DND-41 (cell line): ENCODE measurements around the gene CMC2.
A peak's percentile ranks its signal among the peaks of the same experiment; 100 is the strongest.

ENCODE experiments used
- ATAC-seq: fragments of 200-7000 bp; cut with Tn5 transposase; 3 replicates; pipeline ENCODE4 v1.9.1; 2021; ENCODE audit warnings: low read depth; ENCODE audit not compliant: insufficient read depth
- DNase-seq: peaks from one replicate; pipeline ENCODE4 v3.0.0-alpha.2; 2020
- H2AFZ ChIP-seq: 2 replicates; pipeline ENCODE4 v1.6.0; 2012; ENCODE audit warnings: low read depth, low read length
- H3K27ac ChIP-seq: 2 replicates; pipeline ENCODE4 v1.5.1; 2012; ENCODE audit warnings: low read length, inconsistent platforms
- H3K27me3 ChIP-seq: fragments of 200-600 bp; sonication (generic); 2 replicates; pipeline ENCODE4 v1.6.0; 2012; ENCODE audit warnings: low read length, mild to moderate bottlenecking, inconsistent platforms; ENCODE audit not compliant: insufficient read depth, poor library complexity
- H3K36me3 ChIP-seq: 2 replicates; pipeline ENCODE4 v1.5.1; 2012; ENCODE audit warnings: low read length, inconsistent platforms; ENCODE audit not compliant: insufficient read depth
- H3K4me1 ChIP-seq: 2 replicates; pipeline ENCODE4 v1.5.1; 2012; ENCODE audit warnings: mild to moderate bottlenecking, low read length; ENCODE audit not compliant: insufficient read depth
- H3K4me2 ChIP-seq: 2 replicates; pipeline ENCODE4 v1.6.0; 2012; ENCODE audit warnings: mild to moderate bottlenecking, moderate library complexity, low read length, inconsistent platforms; ENCODE audit not compliant: insufficient read depth
- H3K4me3 ChIP-seq, 2 experiments: fragments of 200-600 bp in 1 of 2; shearing (Covaris generic) in 1 of 2; 2 replicates each; pipeline ENCODE4 v1.5.1; 2012 to 2016; ENCODE audit warnings: inconsistent platforms in 2 of 2, low read length in 2 of 2, mild to moderate bottlenecking in 2 of 2, low read depth in 1 of 2, moderate library complexity in 1 of 2
- H3K79me2 ChIP-seq: 2 replicates; pipeline ENCODE4 v1.6.0; 2012; ENCODE audit warnings: low read length, inconsistent platforms; ENCODE audit not compliant: insufficient read depth
- H3K9ac ChIP-seq: 2 replicates; pipeline ENCODE4 v1.6.0; 2012; ENCODE audit warnings: low read depth, mild to moderate bottlenecking, inconsistent platforms, low read length, moderate library complexity
- H3K9me3 ChIP-seq: 2 replicates; pipeline ENCODE4 v1.5.1; 2012; ENCODE audit warnings: low read length, moderate library complexity, mild to moderate bottlenecking, inconsistent platforms; ENCODE audit not compliant: insufficient read depth, severe bottlenecking
- H4K20me1 ChIP-seq: 2 replicates; pipeline ENCODE4 v1.6.0; 2012; ENCODE audit warnings: low read length; ENCODE audit not compliant: insufficient read depth
- EZH2 ChIP-seq: IDR thresholded peaks from 3 replicates; pipeline ENCODE4 v1.6.1; 2012; ENCODE audit warnings: borderline replicate concordance, low read depth, mild to moderate bottlenecking, moderate library complexity, low read length, inconsistent platforms; ENCODE audit not compliant: severe bottlenecking
- TF ChIP-seq, protein P1 (sequence below): IDR thresholded peaks from 2 replicates; pipeline ENCODE4 v1.5.1; 2012; ENCODE audit warnings: borderline replicate concordance, low read length, moderate library complexity, mild to moderate bottlenecking; ENCODE audit not compliant: poor library complexity, severe bottlenecking; ENCODE audit errors: extremely low read depth

The CMC2 gene

DNA sequence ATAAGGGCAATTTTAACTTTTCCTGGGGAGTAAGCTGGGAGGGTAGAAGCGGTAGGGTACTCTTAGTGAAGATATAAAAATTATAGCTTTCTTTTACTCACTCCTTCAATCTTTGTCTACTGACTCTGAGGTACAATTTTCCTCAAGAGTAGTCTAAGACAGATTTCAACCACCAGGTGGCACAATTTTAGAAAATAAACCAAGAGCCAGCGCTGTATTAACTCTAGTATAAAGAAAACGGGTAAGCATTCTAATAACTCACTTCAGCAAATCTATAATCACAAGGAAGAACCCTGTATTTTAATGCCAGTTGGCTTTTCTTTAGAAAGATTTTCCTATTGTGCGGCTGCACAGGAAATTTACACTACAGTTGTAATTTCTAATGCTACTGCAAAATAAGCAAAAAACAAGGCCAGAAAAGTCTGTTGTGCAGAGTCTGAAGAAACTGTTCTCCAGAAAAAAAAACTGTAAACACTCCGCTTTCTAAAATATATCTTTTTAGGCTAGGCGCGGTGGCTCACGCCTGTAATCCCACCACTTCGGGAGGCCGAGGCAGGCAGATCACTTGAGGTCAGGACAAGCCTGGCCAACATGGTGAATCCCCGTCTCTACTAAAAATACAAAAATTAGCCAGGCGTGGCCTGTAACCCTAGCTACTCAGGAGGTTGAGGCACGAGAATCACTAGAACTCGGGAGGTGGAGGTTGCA lies 1.9 kb downstream of the CMC2 start:
- H3K36me3 ChIP-seq: peaks cover 15% of the 10 kb centered on the region
- peak overlapping the region; percentile 72 for H3K9ac ChIP-seq
- peak overlapping the region; percentile 89 for H3K27ac ChIP-seq
- H3K79me2 ChIP-seq: peaks cover 93% of the 10 kb centered on the region
- DNase-seq (peak; percentile 37), ATAC-seq (peak; percentile 20; the same call in 1 of the 3 replicates)
- H2AFZ ChIP-seq: peak overlapping the region; percentile 68
- peaks cover 44% of the 10 kb centered on the region for H4K20me1 ChIP-seq
- TF ChIP-seq, protein P1, sequence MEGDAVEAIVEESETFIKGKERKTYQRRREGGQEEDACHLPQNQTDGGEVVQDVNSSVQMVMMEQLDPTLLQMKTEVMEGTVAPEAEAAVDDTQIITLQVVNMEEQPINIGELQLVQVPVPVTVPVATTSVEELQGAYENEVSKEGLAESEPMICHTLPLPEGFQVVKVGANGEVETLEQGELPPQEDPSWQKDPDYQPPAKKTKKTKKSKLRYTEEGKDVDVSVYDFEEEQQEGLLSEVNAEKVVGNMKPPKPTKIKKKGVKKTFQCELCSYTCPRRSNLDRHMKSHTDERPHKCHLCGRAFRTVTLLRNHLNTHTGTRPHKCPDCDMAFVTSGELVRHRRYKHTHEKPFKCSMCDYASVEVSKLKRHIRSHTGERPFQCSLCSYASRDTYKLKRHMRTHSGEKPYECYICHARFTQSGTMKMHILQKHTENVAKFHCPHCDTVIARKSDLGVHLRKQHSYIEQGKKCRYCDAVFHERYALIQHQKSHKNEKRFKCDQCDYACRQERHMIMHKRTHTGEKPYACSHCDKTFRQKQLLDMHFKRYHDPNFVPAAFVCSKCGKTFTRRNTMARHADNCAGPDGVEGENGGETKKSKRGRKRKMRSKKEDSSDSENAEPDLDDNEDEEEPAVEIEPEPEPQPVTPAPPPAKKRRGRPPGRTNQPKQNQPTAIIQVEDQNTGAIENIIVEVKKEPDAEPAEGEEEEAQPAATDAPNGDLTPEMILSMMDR: peak; percentile 75
- no peak for TF ChIP-seq EZH2
- H3K4me2 ChIP-seq: peak overlapping the region; percentile 87
- no peaks in the 10 kb centered on the region for H3K27me3 ChIP-seq
- H3K9me3 ChIP-seq: no peaks in the 10 kb centered on the region
- peak overlapping the region; percentile 32 to 65; a peak in 3 of 4 replicates for H3K4me3 ChIP-seq
- peaks cover 50% of the 10 kb centered on the region for H3K4me1 ChIP-seq

DNA sequence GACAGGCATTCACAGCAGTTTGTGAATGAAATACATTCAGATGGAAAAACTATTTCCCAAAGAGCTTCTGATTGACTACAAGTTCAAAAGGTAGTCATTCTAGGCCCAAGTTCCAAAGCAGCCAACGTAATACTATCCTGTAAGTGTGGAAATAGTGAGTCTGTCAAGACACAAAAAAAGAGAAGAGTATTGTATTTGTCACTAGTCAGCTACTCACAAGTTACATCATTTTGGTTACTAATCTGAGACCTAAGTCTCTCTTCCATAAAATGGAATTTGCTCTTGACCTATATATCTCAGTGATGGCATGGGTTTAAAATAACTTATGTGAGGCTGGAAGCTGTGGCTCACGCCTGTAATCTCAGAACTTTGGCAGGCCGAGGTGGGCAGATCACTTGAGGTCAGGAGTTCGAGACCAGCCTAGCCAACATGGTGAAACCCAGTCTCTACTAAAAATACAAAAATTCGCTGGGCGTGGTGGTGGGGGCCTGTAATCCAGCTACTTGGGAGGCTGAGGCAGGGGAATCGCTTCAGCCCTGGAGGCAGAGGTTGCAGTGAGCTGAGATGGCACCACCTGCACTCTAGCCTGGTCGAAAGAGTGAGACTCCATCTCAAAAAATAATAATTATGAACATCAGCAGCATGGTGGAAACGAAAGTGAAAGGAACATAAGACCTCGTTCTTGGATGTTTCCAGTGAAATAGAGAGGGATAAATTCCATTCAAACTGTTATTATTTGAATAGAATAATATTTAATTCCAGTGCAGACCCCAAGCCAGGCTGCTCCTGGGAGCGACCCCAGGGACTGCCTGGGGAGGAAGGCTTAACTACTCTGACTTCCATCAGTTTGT lies 2.9 kb downstream of the CMC2 start:
- Histone ChIP-seq H3K4me1 (peaks cover 41% of the 10 kb centered on the region), H3K79me2 (peaks cover 93% of the 10 kb centered on the region), H2AFZ (peak overlapping the region; percentile 68), H3K4me3 (peak overlapping the region; percentile 32 to 65; a peak in 3 of 4 replicates), H3K9ac (peak overlapping the region; percentile 72), H4K20me1 (peaks cover 39% of the 10 kb centered on the region), H3K4me2 (peak overlapping the region; percentile 87), H3K27me3 (no peaks in the 10 kb centered on the region), H3K9me3 (no peaks in the 10 kb centered on the region), H3K36me3 (peaks cover 5% of the 10 kb centered on the region), H3K27ac (peak overlapping the region; percentile 89)
- TF ChIP-seq, protein P1: no peak
- TF ChIP-seq EZH2: no peak
- ATAC-seq (no peak), DNase-seq (peak; percentile 39)

- Histone ChIP-seq H3K4me3 (no peak overlapping the region), H2AFZ (no peak overlapping the region), H3K27me3 (no peaks in the 10 kb centered on the region), H4K20me1 (peaks cover 36% of the 10 kb centered on the region), H3K4me2 (peak overlapping the region; percentile 87; the same call in 1 of the 2 replicates), H3K27ac (no peak overlapping the region), H3K9ac (no peak overlapping the region), H3K4me1 (peaks cover 34% of the 10 kb centered on the region), H3K36me3 (no peaks in the 10 kb centered on the region; the same call in 1 of the 2 replicates), H3K79me2 (peaks cover 93% of the 10 kb centered on the region), H3K9me3 (no peaks in the 10 kb centered on the region)
- ATAC-seq: no peak
- DNase-seq: no peak
- TF ChIP-seq, protein P1: no peak
Measured at GRCh38 chr16:81003064-81003463, 3.6 kb downstream of the CMC2 start.
